Activated naive CD4-positive, alpha-beta T cell treated with anti-CD3 and anti-CD28 coated beads, Interleukin-2, amount 50 U/mL, for 16 hours (primary cell): Measurements from ENCODE around the gene C3.

Experiments
- DNase-seq: peaks from one replicate; pipeline ENCODE4 v3.0.0-alpha.2; 2020

Gene C3

DNA sequence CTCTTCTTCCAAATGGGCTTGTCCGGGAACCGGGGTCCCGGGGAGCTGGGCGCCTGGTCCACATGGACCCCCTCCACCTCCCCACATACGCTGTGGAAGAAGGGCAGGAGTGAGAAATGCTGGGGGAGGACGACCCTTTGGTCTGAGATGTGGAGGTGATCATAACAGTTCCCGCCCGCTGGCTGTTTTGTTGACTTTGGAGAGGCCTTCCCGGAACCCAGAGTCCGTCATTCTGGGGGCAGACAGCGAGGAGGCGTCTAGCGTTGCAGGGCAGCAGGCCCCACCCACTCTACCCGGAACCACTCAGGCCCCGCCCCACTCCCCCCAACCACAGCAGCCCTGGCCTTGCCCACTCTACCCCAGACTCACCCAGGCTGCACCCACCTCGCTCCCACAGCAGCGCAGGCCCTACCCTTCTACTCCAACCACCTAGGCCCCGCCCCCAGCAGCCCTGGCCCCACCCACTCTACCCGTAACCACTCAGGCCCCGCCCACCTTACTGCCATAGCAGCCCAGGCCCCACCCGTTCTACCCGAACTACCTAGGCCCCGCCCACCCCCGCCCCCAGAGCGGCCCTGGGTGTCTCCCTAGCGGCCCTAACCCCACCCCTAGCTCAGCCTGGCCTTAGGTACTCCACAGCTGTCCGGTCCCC lies 9.8 kb upstream of the C3 start:
- peak; percentile 57 for DNase-seq

DNA sequence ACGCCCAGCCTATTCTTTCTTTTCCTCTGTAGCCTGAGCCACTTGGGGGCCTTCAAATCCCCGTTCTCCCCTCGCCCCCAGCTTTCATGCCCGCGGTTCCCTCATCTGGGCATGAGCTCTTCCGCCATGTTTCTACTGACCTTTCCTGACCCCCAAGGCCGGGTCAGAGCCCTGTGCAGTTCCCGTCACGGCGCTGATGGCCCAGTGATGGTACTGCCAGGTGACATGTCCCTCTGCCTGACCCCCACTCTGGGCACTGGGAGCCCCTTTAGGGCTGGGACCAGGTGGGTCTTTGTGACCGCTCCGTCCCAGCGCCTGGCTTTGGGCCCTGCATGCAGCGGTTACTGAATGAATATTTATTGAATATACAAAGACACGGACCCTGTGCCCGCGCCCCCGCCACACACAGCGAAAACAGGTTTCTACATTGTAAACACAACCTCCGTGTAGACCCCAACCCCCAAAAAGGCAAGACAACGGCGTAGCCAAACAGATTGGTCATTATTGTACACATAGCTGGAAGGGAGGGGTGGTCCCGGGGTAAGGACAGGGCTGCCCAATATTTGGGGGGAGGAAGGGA lies 9.2 kb upstream of the C3 start:
- DNase-seq, result no peak

DNA sequence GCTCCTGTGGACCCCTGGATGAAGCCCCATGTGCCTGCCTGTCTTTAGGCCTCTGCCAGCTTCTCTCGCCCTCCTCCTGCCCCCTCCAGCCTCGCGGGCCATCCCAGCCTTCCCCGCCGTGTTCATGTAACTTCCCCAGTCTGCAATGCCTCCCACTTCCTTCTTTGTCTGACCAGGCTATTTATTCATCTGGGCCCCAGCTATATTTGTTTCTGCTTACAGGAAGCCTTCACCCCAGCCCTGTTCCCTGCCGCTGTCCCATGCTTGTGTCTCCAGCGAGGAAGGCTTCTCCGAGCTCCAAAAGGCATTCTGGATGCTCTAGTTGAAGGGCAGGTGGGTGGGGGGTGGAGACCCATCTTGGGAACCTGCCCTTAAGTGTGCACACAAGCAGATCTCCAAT lies 7.9 kb upstream of the C3 start:
- no peak for DNase-seq

- no peak for DNase-seq
These were observed 5.2 kb upstream of the C3 start for GRCh38 chr19:6725513-6726231.

GRCh38 chr19:6724631-6725492 lies 4.4 kb upstream of the C3 start:
- no peak for DNase-seq

DNA sequence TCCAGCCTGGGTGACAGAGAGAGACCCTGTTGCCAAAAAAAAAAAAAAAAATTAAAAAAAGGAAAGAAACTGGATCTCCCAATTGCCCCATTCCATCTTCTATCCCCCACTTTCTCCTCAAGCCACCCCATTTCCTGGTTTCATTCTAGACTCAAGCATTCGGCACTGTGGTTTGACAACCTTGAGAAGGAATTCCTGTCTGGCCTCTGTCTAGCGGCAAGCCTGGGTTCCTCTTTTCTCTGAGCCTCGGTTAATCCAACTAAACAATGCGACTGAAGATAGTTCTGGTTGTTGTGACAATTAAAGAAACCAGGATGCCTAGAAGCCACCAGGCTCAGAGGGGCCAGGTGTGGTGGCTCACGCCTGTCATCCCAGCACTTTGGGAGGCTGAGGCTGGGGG lies 3.3 kb upstream of the C3 start:
- DNase-seq, result no peak

- no peak for DNase-seq
These were observed 2.7 kb upstream of the C3 start for GRCh38 chr19:6723108-6723618.

DNA sequence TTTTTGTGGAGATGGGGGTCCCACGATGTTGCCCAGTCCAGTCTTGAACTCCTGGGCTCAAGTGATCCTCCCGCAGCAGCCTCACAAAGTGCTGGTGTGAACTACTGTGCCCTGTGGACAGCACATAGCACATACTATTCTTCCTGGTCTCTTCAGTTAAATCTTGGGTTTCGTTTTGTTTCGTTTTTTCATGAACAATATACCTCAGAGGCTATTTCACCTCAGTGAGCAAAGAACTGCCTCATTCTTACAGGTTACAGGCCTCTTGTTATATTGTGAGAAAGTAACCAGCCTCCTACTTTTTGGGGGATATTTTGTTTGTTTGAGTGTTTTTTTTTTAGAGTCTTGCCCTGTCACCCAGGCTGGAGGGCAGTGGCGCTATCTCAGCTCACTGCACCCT lies 1.3 kb upstream of the C3 start:
- no peak for DNase-seq

DNA sequence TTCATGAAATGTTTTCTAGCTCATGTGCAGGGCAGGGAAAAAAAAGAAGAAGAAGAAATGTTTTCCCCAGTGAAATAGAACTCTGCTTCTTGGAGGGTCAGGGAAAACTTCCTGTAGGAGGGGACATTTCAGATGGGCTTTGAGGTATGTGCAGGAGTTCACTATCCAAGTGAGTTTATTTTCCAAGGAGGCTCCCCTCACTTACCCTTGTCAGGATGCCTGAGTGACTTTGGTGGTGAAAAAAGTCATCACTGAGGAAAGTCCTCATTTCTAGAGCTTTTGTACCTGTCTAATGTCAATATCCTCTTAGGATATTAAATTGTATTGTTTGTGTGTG lies 656 bp upstream of the C3 start:
- no peak for DNase-seq

DNA sequence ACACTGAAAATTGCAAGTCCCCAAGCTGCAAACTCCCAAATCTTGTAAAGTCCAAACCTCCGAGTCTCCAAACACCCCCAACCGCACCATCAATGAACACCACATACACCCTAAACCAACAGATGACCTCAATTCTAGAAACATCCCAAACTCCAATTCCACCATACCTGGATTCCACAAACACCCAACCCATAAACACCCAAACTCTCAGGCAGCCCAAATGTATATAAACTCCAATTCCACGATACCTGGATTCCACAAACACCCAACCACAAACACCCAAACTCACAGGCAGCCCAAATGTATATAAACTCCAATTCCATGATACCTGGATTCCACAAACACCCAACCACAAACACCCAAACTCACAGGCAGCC lies 470 bp downstream of the C3 start:
- no peak for DNase-seq

- DNase-seq, result no peak
These were observed 949 bp downstream of the C3 start for GRCh38 chr19:6719540-6719861.

DNA sequence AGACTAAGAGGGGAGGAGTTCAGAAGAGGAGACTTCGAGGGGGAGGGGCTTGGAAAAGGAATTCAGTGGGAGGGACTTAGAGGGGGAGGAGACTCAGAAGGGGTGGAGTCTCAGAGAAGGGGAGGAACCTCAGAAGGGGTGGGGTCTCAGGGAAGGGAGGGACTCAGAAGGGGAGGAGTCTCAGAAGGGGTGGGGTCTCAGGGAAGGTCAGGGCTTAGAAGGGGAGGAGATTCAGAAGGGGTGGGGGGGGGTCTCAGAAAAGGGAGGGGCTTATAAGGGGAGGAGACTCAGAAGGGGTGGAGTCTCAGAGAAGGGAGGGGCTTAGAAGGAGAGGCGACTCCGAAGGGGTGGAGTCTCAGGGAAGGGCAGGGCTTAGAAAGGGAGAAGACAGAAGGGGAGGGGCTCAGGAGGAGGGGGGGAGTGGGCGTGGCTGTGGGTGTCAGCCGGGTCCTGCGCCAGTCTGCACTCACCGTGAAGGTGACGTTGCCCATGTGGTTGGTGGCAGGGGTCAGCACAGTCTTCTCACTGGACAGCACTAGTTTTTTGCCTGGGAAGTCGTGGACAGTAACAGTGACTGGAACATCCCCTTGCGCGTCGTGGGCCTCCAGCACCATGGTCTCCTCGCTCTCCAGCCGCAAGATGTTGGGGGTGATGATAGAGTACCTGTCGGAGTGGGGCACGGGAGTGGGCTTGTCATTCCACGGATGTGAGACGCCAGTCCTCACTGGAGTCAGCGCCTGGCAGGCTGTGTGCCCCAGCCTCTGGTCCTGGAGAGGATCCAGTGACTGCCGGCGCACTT lies 1.5 kb downstream of the C3 start:
- peak; percentile 39 for DNase-seq

DNA sequence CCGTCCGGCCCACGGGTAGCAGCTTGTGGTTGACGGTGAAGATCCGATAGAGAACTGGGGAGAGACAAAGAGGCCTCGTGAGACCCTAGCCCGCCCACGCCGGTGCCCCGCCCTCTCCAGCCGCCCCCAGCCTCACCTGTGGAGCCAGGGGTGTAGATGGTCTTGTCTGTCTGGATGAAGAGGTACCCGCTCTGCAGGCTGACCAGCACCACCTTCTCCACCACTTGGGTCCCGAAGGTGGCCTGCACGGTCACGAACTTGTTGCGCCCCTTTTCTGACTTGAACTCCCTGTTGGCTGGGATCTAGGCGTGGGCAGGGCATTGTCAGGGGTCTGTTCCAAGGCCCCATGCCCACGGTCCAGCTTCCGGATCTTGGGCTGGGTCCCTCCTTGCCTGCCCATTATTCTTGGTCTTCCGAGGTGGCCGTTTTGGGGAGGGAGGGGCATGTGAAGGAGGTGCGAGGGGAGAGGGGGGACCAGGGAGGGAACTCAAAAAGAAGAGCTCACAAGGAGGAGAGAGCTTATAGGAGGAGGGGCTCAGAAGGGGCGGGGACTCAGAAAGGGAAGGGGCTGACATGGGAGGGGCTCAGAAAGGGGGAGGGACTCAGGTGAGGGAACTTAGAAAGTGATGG lies 2.2 kb downstream of the C3 start:
- DNase-seq, result peak; percentile 26

DNA sequence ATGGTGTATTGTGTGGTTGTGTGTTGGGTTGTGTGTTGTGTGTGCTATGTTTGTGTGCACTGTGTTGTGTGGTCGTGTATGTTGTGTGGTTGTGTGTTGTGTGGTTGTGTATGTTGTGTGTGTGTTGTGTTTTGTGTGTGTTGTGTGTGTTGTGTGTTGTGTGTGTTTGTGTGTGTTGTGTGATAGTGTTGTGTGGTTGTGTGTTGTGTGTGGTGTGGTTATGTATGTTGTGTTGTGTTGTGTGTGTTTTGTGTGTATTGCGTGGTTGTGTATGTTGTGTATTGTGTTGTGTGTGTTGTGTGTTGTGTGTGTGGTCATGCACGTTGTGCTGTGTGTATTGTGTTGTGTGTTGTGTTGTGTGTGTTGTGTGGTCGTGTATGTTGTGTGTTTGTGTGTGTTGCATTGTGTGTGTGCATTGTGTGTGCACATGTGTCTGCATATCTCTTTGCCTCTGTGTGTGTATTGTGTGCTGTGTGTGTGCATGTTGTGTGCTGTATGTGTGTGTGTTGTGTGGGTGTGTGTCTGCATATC lies 2.9 kb downstream of the C3 start:
- DNase-seq, result no peak

DNA sequence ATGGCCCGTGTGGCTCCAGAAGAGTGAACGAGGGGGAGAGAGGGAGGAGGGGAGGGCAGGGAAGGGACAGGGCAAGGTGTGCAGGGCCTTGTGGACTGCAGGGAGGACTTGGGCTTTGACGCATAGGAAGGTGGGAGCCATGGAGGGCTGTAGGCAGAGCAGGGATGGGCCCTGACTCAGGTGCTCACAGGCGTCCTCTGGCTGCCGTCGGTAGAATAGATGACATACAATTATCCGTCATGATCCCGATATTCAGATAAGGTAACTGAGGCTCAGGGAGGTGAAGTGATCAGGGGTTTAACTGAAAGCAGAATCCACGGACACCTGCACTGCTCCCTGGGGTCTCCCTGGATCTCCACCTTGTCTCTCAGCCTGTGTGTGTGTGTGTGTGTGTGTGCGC lies 3.4 kb downstream of the C3 start:
- no peak for DNase-seq

DNA sequence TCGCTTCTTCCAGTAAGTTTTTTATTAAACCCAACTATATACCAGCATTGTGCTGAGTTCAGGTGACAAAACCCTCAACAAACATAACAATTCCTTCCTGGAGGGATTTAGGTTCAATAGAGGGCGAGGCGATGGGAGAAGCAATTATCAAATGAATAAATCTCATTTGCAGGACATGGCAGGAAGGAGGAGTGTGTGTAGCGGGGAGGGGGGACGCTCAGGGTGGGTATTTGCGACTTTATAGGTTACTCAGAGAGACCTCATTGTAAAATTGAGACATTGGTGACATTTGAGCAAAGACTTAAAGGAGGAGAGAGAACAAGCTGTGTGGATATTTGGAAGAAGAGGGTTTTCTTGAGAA lies 3.9 kb downstream of the C3 start:
- no peak for DNase-seq

- no peak for DNase-seq
These were observed 5.5 kb downstream of the C3 start for GRCh38 chr19:6714749-6715555.

DNA sequence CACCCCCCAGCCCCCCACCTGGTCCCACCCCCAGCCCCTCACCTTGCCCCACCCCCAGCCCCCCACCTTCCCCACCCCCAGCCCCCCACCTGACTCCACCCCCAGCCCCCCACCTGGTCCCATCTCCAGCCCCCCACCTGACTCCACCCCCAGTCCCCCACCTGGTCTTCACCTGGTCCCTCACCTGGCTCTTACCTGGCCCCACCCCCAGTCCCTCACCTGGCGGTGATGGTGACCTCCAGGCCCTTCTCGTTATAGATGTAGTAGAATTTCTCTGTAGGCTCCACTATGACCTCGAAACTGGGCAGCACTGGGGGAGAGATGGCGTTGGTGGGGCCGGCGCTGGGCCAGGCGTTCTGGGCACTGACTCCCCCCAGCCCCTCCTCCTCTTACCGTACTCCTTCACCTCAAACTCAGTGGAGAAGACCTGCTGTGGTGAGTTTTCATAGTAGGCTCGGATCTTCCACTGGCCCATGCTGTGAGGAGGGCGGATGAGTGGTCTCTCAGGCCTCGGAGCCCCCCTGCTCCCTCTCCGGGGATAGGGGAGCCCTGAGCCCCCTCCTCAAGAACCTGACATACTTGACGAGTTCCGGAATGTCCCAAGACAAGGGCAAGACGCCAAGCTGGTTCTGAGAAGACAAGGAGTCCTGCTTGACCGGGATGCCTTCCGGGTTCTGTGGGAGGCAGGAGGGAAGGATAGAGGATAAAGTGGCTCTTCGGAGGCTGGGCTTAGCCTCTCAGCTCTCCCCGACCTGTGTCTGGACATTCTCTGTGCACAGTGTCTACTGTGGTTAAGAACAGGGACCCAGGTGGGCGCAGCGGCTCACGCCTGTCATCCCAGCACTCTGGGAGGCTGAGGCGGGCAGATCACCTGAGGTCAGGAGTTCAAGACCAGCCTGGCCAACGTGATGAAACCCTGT lies 6.4 kb downstream of the C3 start:
- no peak for DNase-seq

GRCh38 chr19:6712692-6713670 lies 7.5 kb downstream of the C3 start:
- no peak for DNase-seq
